Activated CD8-positive, alpha-beta T cell treated with anti-CD3 and anti-CD28 coated beads, Interleukin-2, amount 10 ng/mL, durations not matched to agents 7 days and 5 days (primary cell): ENCODE results near the gene TXK. TPM values are rescaled to one million over a fixed set of nuclear protein-coding genes. Genes with fewer than 3 reads are reported as not detected.

ENCODE experiments used
- ATAC-seq: fragments of 150-1000 bp; cut with Tn5 transposase; one replicate; pipeline ENCODE4 v1.10.0; 2021; ENCODE audit warnings: moderate library complexity
- CTCF ChIA-PET: fragments of 350-600 bp; sonication (Branson Sonifier 250); formaldehyde crosslinking; loops from one replicate; lab custom pipeline; 2021; ENCODE audit warnings: antibody characterized with exemption; lab: Charles Lee
- POLR2A ChIA-PET: fragments of 350-600 bp; sonication (Branson Sonifier 250); formaldehyde crosslinking; loops from one replicate; lab custom pipeline; 2021; ENCODE audit warnings: antibody characterized with exemption; lab: Charles Lee
- DNase-seq: peaks from one replicate; pipeline ENCODE4 v3.0.0-alpha.2; 2020
- H3K27ac Mint-ChIP-seq: one replicate; pipeline ENCODE4 v1.8.0; 2021; ENCODE audit warnings: mild to moderate bottlenecking, mixed read lengths
- H3K27me3 Mint-ChIP-seq: one replicate; pipeline ENCODE4 v1.8.0; 2021; ENCODE audit warnings: low read depth, mixed read lengths
- H3K36me3 Mint-ChIP-seq: one replicate; pipeline ENCODE4 v1.8.0; 2021; ENCODE audit warnings: low read depth, mixed read lengths
- H3K4me1 Mint-ChIP-seq: one replicate; pipeline ENCODE4 v1.8.0; 2021; ENCODE audit warnings: low read depth, mixed read lengths
- H3K4me3 Mint-ChIP-seq: one replicate; pipeline ENCODE4 v1.8.0; 2021; ENCODE audit warnings: mild to moderate bottlenecking, mixed read lengths
- H3K9me3 Mint-ChIP-seq: one replicate; pipeline ENCODE4 v1.8.0; 2022; ENCODE audit warnings: mixed read lengths; ENCODE audit not compliant: insufficient read depth
- total RNA-seq, 2 experiments: library from RNA; stranded (reverse); gene quantifications; one replicate each; pipeline ENCODE4 v1.2.3, GENCODE V29; 2021

Gene TXK
- total RNA-seq, 2 experiments from 2014 or later, result 60.6 to 63.6 TPM

GRCh38 chr4:48051078-48051477 is 83.0 kb downstream of the TXK start:
- no peak for ATAC-seq
- H3K4me1 Mint-ChIP-seq, result peaks cover 23% of the 10 kb centered on the region
- ChIA-PET CTCF (interaction anchor here (0.6 to 2.5 kb wide), 7 partner anchors 8 to 117 kb away, joined by 3 to 20 read pairs (median 3); no protein-coding TSS in a partner anchor), POLR2A (interaction anchor here (0.7 kb wide), 1 partner anchor 10 kb away, joined by 3 read pairs; no protein-coding TSS in a partner anchor)
- H3K27me3 Mint-ChIP-seq, result peaks cover 16% of the 10 kb centered on the region
- H3K36me3 Mint-ChIP-seq, result peaks cover under 1% of the 10 kb centered on the region
- no peak overlapping the region for H3K4me3 Mint-ChIP-seq
- H3K27ac Mint-ChIP-seq, result no peak overlapping the region
- H3K9me3 Mint-ChIP-seq, result no peaks in the 10 kb centered on the region
- no peak for DNase-seq

- Mint-ChIP-seq H3K27ac (no peak overlapping the region), H3K36me3 (peaks cover 2% of the 10 kb centered on the region), H3K4me3 (no peak overlapping the region), H3K4me1 (peaks cover 39% of the 10 kb centered on the region), H3K27me3 (peaks cover 19% of the 10 kb centered on the region), H3K9me3 (no peaks in the 10 kb centered on the region)
- ATAC-seq (no peak), DNase-seq (no peak)
- ChIA-PET POLR2A (interaction anchor here (0.8 to 1.2 kb wide), 2 partner anchors 12 to 23 kb away, joined by 3 read pairs; no protein-coding TSS in a partner anchor), CTCF (interaction anchor here (1.1 to 2.5 kb wide), 7 partner anchors 11 to 60 kb away, joined by 3 to 20 read pairs (median 4); no protein-coding TSS in a partner anchor)
Observed at GRCh38 chr4:48049483-48049882, 84.6 kb downstream of the TXK start.

GRCh38 chr4:48047896-48048295 is 86.2 kb downstream of the TXK start:
- POLR2A ChIA-PET, result interaction anchor here (1.1 to 1.5 kb wide), 2 partner anchors 17 to 30 kb away, joined by 3 read pairs; no protein-coding TSS in a partner anchor
- Mint-ChIP-seq H3K9me3 (no peaks in the 10 kb centered on the region), H3K36me3 (peaks cover 2% of the 10 kb centered on the region), H3K4me1 (peaks cover 51% of the 10 kb centered on the region), H3K4me3 (no peak overlapping the region), H3K27me3 (peaks cover 23% of the 10 kb centered on the region), H3K27ac (peak overlapping the region; percentile 77)
- no peak for DNase-seq
- CTCF ChIA-PET, result interaction anchor here (1.0 to 5.0 kb wide), 7 partner anchors 13 to 92 kb away, joined by 3 to 47 read pairs (median 4); partner anchors contain the start of gene CNGA1
- no peak for ATAC-seq

GRCh38 chr4:48047421-48047844 is 86.6 kb downstream of the TXK start:
- Mint-ChIP-seq H3K27me3 (peaks cover 27% of the 10 kb centered on the region), H3K4me3 (peak overlapping the region; percentile 62), H3K4me1 (peaks cover 56% of the 10 kb centered on the region), H3K27ac (peak overlapping the region; percentile 77), H3K36me3 (peaks cover 2% of the 10 kb centered on the region), H3K9me3 (no peaks in the 10 kb centered on the region)
- DNase-seq (peak; percentile 91), ATAC-seq (peak; percentile 92)
- ChIA-PET CTCF (interaction anchor here (0.8 to 5.0 kb wide), 9 partner anchors 12 to 114 kb away, joined by 3 to 47 read pairs (median 4); partner anchors contain the start of gene CNGA1), POLR2A (interaction anchor here (1.1 to 1.5 kb wide), 3 partner anchors 17 to 91 kb away, joined by 3 read pairs; no protein-coding TSS in a partner anchor)

- H3K4me1 Mint-ChIP-seq, result peaks cover 60% of the 10 kb centered on the region
- no peak overlapping the region for H3K4me3 Mint-ChIP-seq
- peaks cover 2% of the 10 kb centered on the region for H3K36me3 Mint-ChIP-seq
- ChIA-PET POLR2A (no interaction called here), CTCF (interaction anchor here (1.3 to 5.0 kb wide), 2 partner anchors 11 to 40 kb away, joined by 3 to 47 read pairs; no protein-coding TSS in a partner anchor)
- peaks cover 27% of the 10 kb centered on the region for H3K27me3 Mint-ChIP-seq
- ATAC-seq (no peak), DNase-seq (no peak)
- no peaks in the 10 kb centered on the region for H3K9me3 Mint-ChIP-seq
- no peak overlapping the region for H3K27ac Mint-ChIP-seq
Observed at GRCh38 chr4:48046059-48046458, 88.0 kb downstream of the TXK start.

GRCh38 chr4:48044298-48044697 is 89.8 kb downstream of the TXK start:
- Mint-ChIP-seq H3K4me3 (no peak overlapping the region), H3K27ac (no peak overlapping the region), H3K36me3 (peaks cover 2% of the 10 kb centered on the region), H3K4me1 (peaks cover 60% of the 10 kb centered on the region), H3K27me3 (peaks cover 16% of the 10 kb centered on the region), H3K9me3 (no peaks in the 10 kb centered on the region)
- DNase-seq, result no peak
- no peak for ATAC-seq
- ChIA-PET POLR2A (no interaction called here), CTCF (interaction anchor here (1.0 to 5.0 kb wide), 3 partner anchors 9 to 43 kb away, joined by 3 to 47 read pairs (median 7); no protein-coding TSS in a partner anchor)

- peaks cover 2% of the 10 kb centered on the region for H3K36me3 Mint-ChIP-seq
- POLR2A ChIA-PET, result no interaction called here
- ATAC-seq (no peak), DNase-seq (no peak)
- no peaks in the 10 kb centered on the region for H3K9me3 Mint-ChIP-seq
- H3K27ac Mint-ChIP-seq, result no peak overlapping the region
- H3K4me3 Mint-ChIP-seq, result no peak overlapping the region
- H3K27me3 Mint-ChIP-seq, result peaks cover 15% of the 10 kb centered on the region
- CTCF ChIA-PET, result interaction anchor here (1.2 to 3.0 kb wide), 4 partner anchors 7 to 44 kb away, joined by 3 to 13 read pairs (median 5); no protein-coding TSS in a partner anchor
- H3K4me1 Mint-ChIP-seq, result peaks cover 60% of the 10 kb centered on the region
Observed at GRCh38 chr4:48043504-48043903, 90.5 kb downstream of the TXK start.

GRCh38 chr4:48042979-48043461 is 91.0 kb downstream of the TXK start:
- Mint-ChIP-seq H3K4me3 (no peak overlapping the region), H3K4me1 (peaks cover 57% of the 10 kb centered on the region), H3K27ac (no peak overlapping the region), H3K27me3 (peaks cover 11% of the 10 kb centered on the region), H3K36me3 (peaks cover 2% of the 10 kb centered on the region), H3K9me3 (no peaks in the 10 kb centered on the region)
- ChIA-PET POLR2A (no interaction called here), CTCF (interaction anchor here (1.2 to 3.0 kb wide), 5 partner anchors 8 to 44 kb away, joined by 3 to 13 read pairs (median 3); no protein-coding TSS in a partner anchor)
- DNase-seq, result no peak
- ATAC-seq, result no peak

- H3K27ac Mint-ChIP-seq, result no peak overlapping the region
- H3K4me3 Mint-ChIP-seq, result no peak overlapping the region
- no peak for ATAC-seq
- peaks cover 43% of the 10 kb centered on the region for H3K4me1 Mint-ChIP-seq
- ChIA-PET POLR2A (no interaction called here), CTCF (interaction anchor here (1.2 to 3.0 kb wide), 4 partner anchors 7 to 45 kb away, joined by 3 to 13 read pairs (median 6); no protein-coding TSS in a partner anchor)
- H3K9me3 Mint-ChIP-seq, result no peaks in the 10 kb centered on the region
- peaks cover 11% of the 10 kb centered on the region for H3K27me3 Mint-ChIP-seq
- DNase-seq, result no peak
- peaks cover 2% of the 10 kb centered on the region for H3K36me3 Mint-ChIP-seq
Observed at GRCh38 chr4:48041535-48042137, 92.4 kb downstream of the TXK start.

- ChIA-PET CTCF (no interaction called here), POLR2A (no interaction called here)
- no peaks in the 10 kb centered on the region for H3K9me3 Mint-ChIP-seq
Observed at GRCh38 chr4:48039561-48039960, 94.5 kb downstream of the TXK start.

GRCh38 chr4:48038666-48039065 is 95.4 kb downstream of the TXK start:
- Mint-ChIP-seq H3K27ac (no peak overlapping the region), H3K36me3 (no peaks in the 10 kb centered on the region), H3K4me3 (no peak overlapping the region), H3K27me3 (peaks cover 8% of the 10 kb centered on the region), H3K9me3 (no peaks in the 10 kb centered on the region), H3K4me1 (peaks cover 31% of the 10 kb centered on the region)
- DNase-seq, result no peak
- ChIA-PET POLR2A (no interaction called here), CTCF (no interaction called here)
- no peak for ATAC-seq

More at GRCh38 chr4:48039561-48039960, 94.5 kb downstream of the TXK start:
- Mint-ChIP-seq H3K4me1 (peaks cover 35% of the 10 kb centered on the region), H3K27me3 (peaks cover 8% of the 10 kb centered on the region), H3K36me3 (no peaks in the 10 kb centered on the region), H3K27ac (no peak overlapping the region), H3K4me3 (no peak overlapping the region)
- no peak for DNase-seq
- no peak for ATAC-seq
